ENCODE results near the gene C1orf116. TPM values are rescaled to one million over a fixed set of nuclear protein-coding genes. Genes with fewer than 3 reads are reported as not detected.

Gene C1orf116
- total and polyA plus RNA-seq, 10 of the 15 experiments (the other 5 are each of a cell fraction or from before 2014, with no cell fraction given), result 0.01 to 0.08 TPM; not detected in 8

GRCh38 chr1:207055386-207056001 is 22.9 kb upstream of the C1orf116 start:
- DNase-seq (ENCODE audit: low read depth, low spot score), result no peak
- FAIRE-seq, result no peak
- Histone ChIP-seq H3K9me3 (replicated peaks; ENCODE audit: control insufficient read depth, insufficient read depth, low read length) (no peaks in the 10 kb centered on the region; the same call in 2 of the 3 replicates), H3K36me3 (ENCODE audit: control insufficient read depth in 2 of 2, insufficient read depth in 2 of 2, low read length in 1 of 2) (no peaks in the 10 kb centered on the region), H2AFZ (ENCODE audit: control insufficient read depth, low read depth, low read length) (no peak overlapping the region), H3K27me3 (replicated peaks in 1 of 2; ENCODE audit: control insufficient read depth in 2 of 2, insufficient read depth in 2 of 2, low read length in 1 of 2) (no peaks in the 10 kb centered on the region), H3K4me3 (no peak overlapping the region), H3K27ac (ENCODE audit: control insufficient read depth, insufficient read depth) (no peak overlapping the region), H3K9ac (ENCODE audit: control insufficient read depth, insufficient read depth, low read length) (no peak overlapping the region), H4K20me1 (ENCODE audit: control insufficient read depth, insufficient read depth) (no peaks in the 10 kb centered on the region), H3K4me1 (ENCODE audit: control insufficient read depth, insufficient read depth, low read length) (peaks cover 21% of the 10 kb centered on the region), H3K79me2 (ENCODE audit: control insufficient read depth, insufficient read depth, low read length) (peaks cover 3% of the 10 kb centered on the region), H3K4me2 (ENCODE audit: control insufficient read depth, insufficient read depth) (no peak overlapping the region)
- 58% methylated on average over 3 of the region's 3 CpGs for WGBS (ENCODE audit: insufficient coverage, insufficient replicate concordance, low lambda C conversion rate, missing lambda C conversion rate)
- POLR2A ChIA-PET, result no interaction called here
- in situ Hi-C loops (cut with MboI) (no loop called here), intact Hi-C loops (cut with micrococcal nuclease; ENCODE audit: unreplicated experiment) (no loop called here)
- no peak for ATAC-seq
- RAD21 ChIA-PET (ENCODE audit: unreplicated experiment), result interaction anchor here (2.0 kb wide), 1 partner anchor 20 kb away, joined by 8 read pairs; no protein-coding TSS in a partner anchor
- CTCF ChIA-PET, result interaction anchor here (0.8 to 2.8 kb wide), 8 partner anchors 10 to 350 kb away, joined by 3 to 12 read pairs (median 3); no protein-coding TSS in a partner anchor
- BruUV-seq (replicated peaks), result no TSS peak
- SMC1A ChIA-PET (ENCODE audit: uncharacterized antibody, unreplicated experiment), result interaction anchor here (1.4 to 2.0 kb wide), 2 partner anchors 8 to 20 kb away, joined by 4 to 6 read pairs; no protein-coding TSS in a partner anchor
- TF ChIP-seq MEF2B (IDR thresholded peaks at IDR 0.05; ENCODE audit: partially characterized antibody, poor library complexity, severe bottlenecking) (no peak), LARP7 (IDR thresholded peaks at IDR 0.05) (no peak), KDM1A (IDR thresholded peaks at IDR 0.05; ENCODE audit: borderline replicate concordance) (no peak), CHD2 (IDR thresholded peaks at IDR 0.05; ENCODE audit: borderline replicate concordance, low read depth, low read length) (no peak), NFIC (IDR thresholded peaks at IDR 0.05; ENCODE audit: low read depth, low read length) (no peak), TCF3 (IDR thresholded peaks at IDR 0.05; ENCODE audit: borderline replicate concordance, insufficient read depth, low read depth, low read length) (no peak), EZH2 (IDR thresholded peaks at IDR 0.05; ENCODE audit: borderline replicate concordance, control insufficient read depth, low read depth, low read length) (no peak)
